Prostate gland (tissue), 2 donors: Measurements from ENCODE around the gene ANXA9. TPM values are rescaled to one million over a fixed set of nuclear protein-coding genes. Genes with fewer than 3 reads are reported as not detected.

ENCODE experiments used
- DNase-seq: peaks from one replicate; pipeline ENCODE4 v3.0.0-alpha.2; 2019; ENCODE audit warnings: low spot score
- H3K27ac ChIP-seq, 2 donors: fragments of 200-600 bp; sonication (generic); 2 replicates each; pipeline ENCODE4 v1.5.1; 2017 to 2019
- H3K27me3 ChIP-seq: fragments of 200-600 bp; sonication (generic); replicated peaks from 2 replicates; pipeline ENCODE4 v1.5.1; 2019; ENCODE audit not compliant: insufficient read depth
- H3K36me3 ChIP-seq, 2 donors: fragments of 200-600 bp; sonication (generic); 1 replicate in 1 of 2; 2 replicates in 1 of 2; pipeline versions ENCODE4 v1.5.1 to v1.8.1; 2017 to 2019
- H3K4me1 ChIP-seq: fragments of 200-600 bp; sonication (generic); replicated peaks from 2 replicates; pipeline ENCODE4 v1.5.1; 2019
- H3K4me3 ChIP-seq, 2 donors: fragments of 200-600 bp; sonication (generic); 2 replicates each; pipeline ENCODE4 v1.5.1; 2017 to 2019
- H3K9me3 ChIP-seq: fragments of 200-600 bp; sonication (generic); 2 replicates; pipeline ENCODE4 v1.5.1; 2017
- POLR2A ChIP-seq: fragments of 450-650 bp; IDR thresholded peaks from one replicate; pipeline ENCODE4 v1.6.1; 2016; ENCODE audit warnings: antibody characterized with exemption, mild to moderate bottlenecking
- POLR2AphosphoS5 ChIP-seq: sonication (generic); formaldehyde crosslinking; IDR thresholded peaks from one replicate; pipeline ENCODE4 v1.6.1; 2017; ENCODE audit warnings: antibody characterized with exemption
- WGBS: methylation state at CpG from one replicate; pipeline ENCODE4 v1.1.5; 2018; 5-methylcytosine and 5-hydroxymethylcytosine counted together
- intact Hi-C: fragments of 100-400 bp; cut with DNase I; formaldehyde crosslinking; loops from one replicate; pipeline ENCODE4 v1.14.2; 2022
- total RNA-seq, 2 donors: library from RNA; depleted of rRNA; stranded (reverse); fragments of >200 nt; gene quantifications; one replicate each; pipeline ENCODE4 v1.1.0, GENCODE V29; 2016
- TF ChIP-seq, protein P1 (sequence below), 4 experiments: fragments of 200-600 bp in 2 of 4; fragments of 450-650 bp in 2 of 4; sonication (generic) in 2 of 4; IDR thresholded peaks; 1 replicate in 3 of 4; 2 replicates in 1 of 4; pipeline ENCODE4 v1.5.1; 2016 to 2019; ENCODE audit warnings: antibody characterized with exemption in 4 of 4, mild to moderate bottlenecking in 2 of 4, moderate library complexity in 2 of 4

The ANXA9 gene
- total RNA-seq, 2 donors from 2014 or later, result 1.1 to 3.4 TPM

DNA sequence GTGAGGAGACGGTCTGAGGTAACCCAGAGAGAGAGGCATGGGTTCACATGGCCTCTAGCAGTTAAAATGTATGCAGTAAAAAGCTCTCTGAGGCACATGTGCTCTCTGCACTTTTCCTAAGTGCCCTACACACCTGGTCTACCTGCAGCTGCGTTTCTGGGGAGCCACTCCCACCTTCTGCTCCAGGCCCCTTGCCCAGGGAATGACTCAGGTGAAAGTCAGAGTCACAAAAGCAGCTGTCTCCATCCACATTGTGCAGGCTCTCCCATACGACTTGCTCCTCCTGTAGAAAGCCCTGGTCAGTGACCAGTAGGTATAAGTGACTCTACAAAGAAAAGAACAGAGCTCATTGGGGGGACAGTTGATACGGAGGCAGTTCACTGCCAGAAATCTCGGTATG lies 15.9 kb downstream of the ANXA9 start:
- TF ChIP-seq, protein P1, sequence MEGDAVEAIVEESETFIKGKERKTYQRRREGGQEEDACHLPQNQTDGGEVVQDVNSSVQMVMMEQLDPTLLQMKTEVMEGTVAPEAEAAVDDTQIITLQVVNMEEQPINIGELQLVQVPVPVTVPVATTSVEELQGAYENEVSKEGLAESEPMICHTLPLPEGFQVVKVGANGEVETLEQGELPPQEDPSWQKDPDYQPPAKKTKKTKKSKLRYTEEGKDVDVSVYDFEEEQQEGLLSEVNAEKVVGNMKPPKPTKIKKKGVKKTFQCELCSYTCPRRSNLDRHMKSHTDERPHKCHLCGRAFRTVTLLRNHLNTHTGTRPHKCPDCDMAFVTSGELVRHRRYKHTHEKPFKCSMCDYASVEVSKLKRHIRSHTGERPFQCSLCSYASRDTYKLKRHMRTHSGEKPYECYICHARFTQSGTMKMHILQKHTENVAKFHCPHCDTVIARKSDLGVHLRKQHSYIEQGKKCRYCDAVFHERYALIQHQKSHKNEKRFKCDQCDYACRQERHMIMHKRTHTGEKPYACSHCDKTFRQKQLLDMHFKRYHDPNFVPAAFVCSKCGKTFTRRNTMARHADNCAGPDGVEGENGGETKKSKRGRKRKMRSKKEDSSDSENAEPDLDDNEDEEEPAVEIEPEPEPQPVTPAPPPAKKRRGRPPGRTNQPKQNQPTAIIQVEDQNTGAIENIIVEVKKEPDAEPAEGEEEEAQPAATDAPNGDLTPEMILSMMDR (IDR thresholded peaks at IDR 0.05), result no peak
- no peak for TF ChIP-seq POLR2AphosphoS5
- no peak for TF ChIP-seq POLR2A
- H3K36me3 ChIP-seq, result peaks cover 9 to 10% of the 10 kb centered on the region in 2 donors
- intact Hi-C loops, result no loop called here
- no peak overlapping the region for H3K4me3 ChIP-seq
- no peaks in the 10 kb centered on the region for H3K27me3 ChIP-seq
- H3K4me1 ChIP-seq, result peaks cover under 1% of the 10 kb centered on the region
- WGBS, result 64% methylated on average over 5 of the region's 5 CpGs
- H3K9me3 ChIP-seq, result no peaks in the 10 kb centered on the region
- no peak overlapping the region for H3K27ac ChIP-seq
- no peak for DNase-seq

DNA sequence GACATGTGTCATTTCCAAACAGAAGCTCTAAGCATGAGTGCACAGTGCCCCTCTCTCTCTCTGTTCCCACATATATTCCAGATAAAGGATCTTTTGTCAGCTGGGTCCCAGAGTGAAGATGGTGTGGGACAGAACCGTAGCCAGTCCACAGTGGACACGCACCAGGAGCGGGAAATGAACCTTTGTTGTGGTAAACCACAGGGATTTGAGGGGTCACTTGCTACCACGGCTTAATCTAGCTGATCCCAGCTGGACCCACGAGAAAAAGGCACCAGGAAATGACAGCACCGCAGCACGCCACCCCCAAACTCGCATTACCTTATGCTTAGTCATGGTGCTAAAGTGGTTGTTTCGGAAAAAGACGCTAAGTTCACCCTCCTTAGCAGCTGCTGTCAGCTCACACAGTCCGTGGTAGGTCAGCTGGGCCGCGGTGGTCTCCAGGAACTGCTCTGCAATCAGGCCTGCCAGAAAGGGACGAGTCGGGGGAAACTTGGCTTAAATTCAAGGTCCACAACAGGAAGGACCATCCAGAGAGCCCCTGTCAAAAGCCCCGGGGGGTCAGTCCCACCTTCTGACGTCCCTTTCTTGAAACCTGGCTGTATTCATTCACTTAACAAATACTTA lies 17.1 kb downstream of the ANXA9 start:
- intact Hi-C loops, result no loop called here
- no peak for TF ChIP-seq POLR2AphosphoS5
- TF ChIP-seq, protein P1 (IDR thresholded peaks at IDR 0.05), result no peak
- TF ChIP-seq POLR2A, result no peak
- no peaks in the 10 kb centered on the region for H3K27me3 ChIP-seq
- WGBS, result 74% methylated on average over 17 of the region's 17 CpGs
- no peak overlapping the region for H3K27ac ChIP-seq
- H3K9me3 ChIP-seq, result no peaks in the 10 kb centered on the region
- DNase-seq, result no peak
- H3K36me3 ChIP-seq, result peaks cover 9 to 10% of the 10 kb centered on the region in 2 donors
- peaks cover 7% of the 10 kb centered on the region for H3K4me1 ChIP-seq
- H3K4me3 ChIP-seq, result no peak overlapping the region

DNA sequence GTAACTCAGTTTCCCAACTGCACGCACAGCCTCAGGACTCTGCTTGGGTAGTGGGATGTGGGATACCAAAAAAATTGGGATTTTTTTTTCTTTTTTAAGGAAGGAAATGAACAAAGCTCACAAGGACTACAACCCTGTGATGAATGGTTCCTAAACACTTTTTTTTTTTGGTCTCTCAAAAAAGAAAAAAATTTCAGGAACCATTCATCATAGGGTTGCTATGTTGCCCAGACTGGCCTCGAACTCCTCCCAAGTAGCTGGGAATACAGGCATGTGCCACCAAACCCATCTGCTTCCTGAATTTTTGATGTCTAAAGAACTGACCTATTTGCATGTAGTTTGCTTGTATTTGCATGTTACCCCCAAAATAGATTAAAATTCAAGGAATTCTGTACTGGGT lies 17.8 kb downstream of the ANXA9 start:
- 90% methylated on average over 2 of the region's 2 CpGs for WGBS
- DNase-seq, result no peak
- no peak for TF ChIP-seq POLR2AphosphoS5
- TF ChIP-seq, protein P1 (IDR thresholded peaks at IDR 0.05), result no peak
- no peak for TF ChIP-seq POLR2A
- H3K27ac ChIP-seq, result no peak overlapping the region
- no peaks in the 10 kb centered on the region for H3K27me3 ChIP-seq
- peaks cover 7% of the 10 kb centered on the region for H3K4me1 ChIP-seq
- H3K9me3 ChIP-seq, result no peaks in the 10 kb centered on the region
- peaks cover 9 to 10% of the 10 kb centered on the region in 2 donors for H3K36me3 ChIP-seq
- intact Hi-C loops, result no loop called here
- no peak overlapping the region for H3K4me3 ChIP-seq

DNA sequence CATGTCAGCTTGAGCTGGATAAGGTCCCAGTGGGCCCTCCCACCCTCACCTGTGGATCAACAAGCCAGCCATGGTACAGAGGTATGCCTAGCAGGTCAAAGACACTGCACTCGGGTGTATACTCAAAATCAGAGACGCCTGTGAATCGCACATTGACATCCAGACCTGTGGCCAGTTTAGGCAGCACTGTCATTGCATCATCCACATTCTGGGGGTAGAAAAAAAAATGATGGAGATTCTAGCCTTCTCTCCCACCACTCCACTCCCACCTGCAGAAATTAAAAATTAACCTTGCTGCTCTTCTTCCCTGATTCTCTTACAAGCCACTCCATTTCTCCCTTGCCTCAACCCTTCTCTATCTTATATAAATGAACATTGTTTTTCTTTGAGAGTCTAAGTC lies 18.3 kb downstream of the ANXA9 start:
- DNase-seq, result no peak
- intact Hi-C loops, result no loop called here
- H3K27ac ChIP-seq, result no peak overlapping the region
- peaks cover 9 to 10% of the 10 kb centered on the region in 2 donors for H3K36me3 ChIP-seq
- no peak overlapping the region for H3K4me3 ChIP-seq
- TF ChIP-seq, protein P1 (IDR thresholded peaks at IDR 0.05), result no peak
- TF ChIP-seq POLR2A, result no peak
- TF ChIP-seq POLR2AphosphoS5, result no peak
- WGBS, result 100% methylated on average over 3 of the region's 3 CpGs
- no peaks in the 10 kb centered on the region for H3K27me3 ChIP-seq
- H3K9me3 ChIP-seq, result no peaks in the 10 kb centered on the region
- H3K4me1 ChIP-seq, result peaks cover 7% of the 10 kb centered on the region

DNA sequence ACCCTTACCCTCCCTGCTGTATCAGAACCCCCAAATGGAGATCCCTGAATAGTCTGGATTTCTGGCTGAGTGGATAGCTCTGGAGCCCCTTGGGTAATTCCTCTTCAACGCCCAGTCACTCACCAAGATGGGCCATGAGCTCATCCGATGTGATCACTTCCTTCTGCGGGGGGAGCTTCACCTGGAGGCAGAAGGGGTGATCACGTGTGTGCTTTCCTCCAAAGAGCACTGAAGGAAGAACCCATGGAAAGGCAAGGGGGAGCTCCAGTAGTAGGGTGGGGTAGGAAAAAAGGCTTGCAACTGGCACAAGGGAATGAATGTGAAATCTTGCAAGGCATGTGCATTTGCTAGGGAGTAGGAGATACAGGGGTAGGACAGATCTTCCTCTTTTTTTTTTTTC lies 19.5 kb downstream of the ANXA9 start:
- Histone ChIP-seq H3K27me3 (no peaks in the 10 kb centered on the region), H3K27ac (no peak overlapping the region), H3K4me3 (no peak overlapping the region), H3K4me1 (peaks cover 7% of the 10 kb centered on the region), H3K9me3 (no peaks in the 10 kb centered on the region), H3K36me3 (peaks cover 9 to 10% of the 10 kb centered on the region in 2 donors)
- intact Hi-C loops, result no loop called here
- DNase-seq, result no peak
- TF ChIP-seq, protein P1 (IDR thresholded peaks at IDR 0.05), result no peak
- TF ChIP-seq POLR2AphosphoS5 (no peak), POLR2A (no peak)
- WGBS, result 69% methylated on average over 4 of the region's 4 CpGs
